T-helper 22 cell (primary cell): ENCODE measurements around the gene CDK5RAP1.
A peak's percentile ranks its signal among the peaks of the same experiment; 100 is the strongest.
"Not testable (repeated sequence)": the region's sequence is repeated elsewhere in the genome, so short reads cannot be mapped to it uniquely, and the experiment has no call there.

Experiments used
- DNase-seq: peaks from one replicate; pipeline ENCODE4 v3.0.0-alpha.2; 2020; ENCODE audit warnings: low read depth

CDK5RAP1 gene, protein sequence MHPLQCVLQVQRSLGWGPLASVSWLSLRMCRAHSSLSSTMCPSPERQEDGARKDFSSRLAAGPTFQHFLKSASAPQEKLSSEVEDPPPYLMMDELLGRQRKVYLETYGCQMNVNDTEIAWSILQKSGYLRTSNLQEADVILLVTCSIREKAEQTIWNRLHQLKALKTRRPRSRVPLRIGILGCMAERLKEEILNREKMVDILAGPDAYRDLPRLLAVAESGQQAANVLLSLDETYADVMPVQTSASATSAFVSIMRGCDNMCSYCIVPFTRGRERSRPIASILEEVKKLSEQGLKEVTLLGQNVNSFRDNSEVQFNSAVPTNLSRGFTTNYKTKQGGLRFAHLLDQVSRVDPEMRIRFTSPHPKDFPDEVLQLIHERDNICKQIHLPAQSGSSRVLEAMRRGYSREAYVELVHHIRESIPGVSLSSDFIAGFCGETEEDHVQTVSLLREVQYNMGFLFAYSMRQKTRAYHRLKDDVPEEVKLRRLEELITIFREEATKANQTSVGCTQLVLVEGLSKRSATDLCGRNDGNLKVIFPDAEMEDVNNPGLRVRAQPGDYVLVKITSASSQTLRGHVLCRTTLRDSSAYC

DNA sequence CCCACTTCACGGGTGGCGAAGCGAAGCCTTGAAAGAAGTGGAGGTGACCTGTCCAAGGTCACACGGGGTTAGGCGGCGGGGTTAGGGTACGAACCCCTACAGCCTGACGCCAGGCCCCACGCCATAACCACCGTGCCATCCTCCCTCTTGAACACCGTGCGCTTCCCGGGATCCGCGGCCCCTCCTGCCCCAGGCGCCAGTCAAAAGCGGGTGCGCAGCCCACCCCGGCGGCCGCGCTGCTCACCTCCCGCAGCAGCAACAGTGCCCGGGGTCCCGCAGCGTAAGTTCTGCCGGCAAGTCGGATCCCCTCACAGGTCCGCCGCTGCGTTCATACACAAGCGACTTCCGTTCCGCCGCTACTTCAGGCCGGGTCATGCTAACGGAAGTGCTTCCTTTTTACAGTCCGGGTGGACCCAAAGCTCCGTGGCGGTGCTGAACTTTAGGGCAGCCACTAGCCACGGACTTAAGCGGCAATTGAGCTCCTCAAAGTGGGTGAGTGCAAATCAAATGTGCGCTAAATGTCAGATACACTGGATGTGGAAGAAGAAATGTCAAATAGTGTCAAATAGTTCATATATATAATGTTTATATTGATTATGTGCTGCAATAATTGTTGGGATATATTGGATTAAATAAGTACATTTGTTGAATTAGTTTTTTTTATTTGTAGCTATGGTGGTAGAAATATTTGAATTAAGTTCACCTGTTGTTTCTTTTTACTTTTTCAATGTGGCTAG, at the start of gene CDK5RAP1:
CDK5RAP1 (minus strand) TSS at position 336 of the 737 bp plus-strand sequence. CDS start 4,455 bp downstream, outside the sequence.
- DNase-seq, result peak; percentile 72

DNA sequence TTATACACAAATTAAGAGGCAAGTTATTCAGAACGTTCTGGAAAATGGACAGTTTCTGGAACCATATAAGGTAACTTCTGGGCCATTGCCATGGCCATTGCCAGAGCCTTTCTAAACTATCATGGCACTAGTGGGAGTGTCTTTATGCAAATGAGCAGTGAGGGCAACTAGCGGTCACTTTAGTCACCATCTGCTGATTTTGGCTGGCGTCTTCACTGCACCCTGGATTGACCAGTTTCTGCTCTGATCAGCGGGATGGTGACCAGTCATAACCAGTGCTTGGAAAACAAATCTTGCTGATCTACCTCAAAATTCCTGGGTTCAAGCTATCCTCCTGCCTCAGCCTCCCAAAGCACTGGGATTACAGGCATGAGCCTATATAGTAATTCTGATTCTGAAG, 49.5 kb upstream of the CDK5RAP1 start:
- no peak for DNase-seq

DNA sequence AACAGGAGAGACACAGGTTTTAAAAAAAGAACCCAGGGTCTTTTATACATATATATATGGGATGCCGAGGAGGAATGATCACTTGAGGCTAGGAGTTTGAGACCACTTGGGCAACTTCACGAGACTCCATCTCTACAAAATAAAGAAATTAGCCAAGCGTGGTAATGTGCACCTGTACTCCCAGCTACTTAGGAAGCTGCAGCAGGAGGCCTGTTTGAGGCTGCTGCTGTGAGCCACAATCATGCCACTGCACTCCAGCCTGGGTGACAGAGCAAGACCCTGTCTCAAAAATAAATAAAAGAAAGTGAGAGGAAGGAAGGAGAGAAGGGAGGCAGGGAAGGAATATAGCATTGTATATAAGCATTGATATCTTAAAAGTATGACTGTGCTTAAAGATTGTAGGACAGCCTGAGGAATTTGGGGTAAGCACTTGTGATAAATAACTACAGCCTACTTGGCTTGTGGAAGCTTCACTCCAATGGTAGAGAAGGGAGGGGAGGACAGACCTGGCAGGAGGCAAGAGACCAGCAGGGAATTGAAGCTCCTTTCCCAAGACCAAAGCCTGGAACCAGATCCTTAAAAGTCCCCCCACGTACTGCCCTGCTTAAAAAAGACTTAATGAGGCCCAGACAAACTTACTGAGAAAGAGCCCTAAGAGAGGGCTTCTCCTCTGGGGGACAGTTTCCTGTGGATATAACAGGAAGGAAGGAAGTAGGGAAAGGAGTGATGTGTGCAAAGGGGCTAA, 44.7 kb upstream of the CDK5RAP1 start:
- no peak for DNase-seq

DNA sequence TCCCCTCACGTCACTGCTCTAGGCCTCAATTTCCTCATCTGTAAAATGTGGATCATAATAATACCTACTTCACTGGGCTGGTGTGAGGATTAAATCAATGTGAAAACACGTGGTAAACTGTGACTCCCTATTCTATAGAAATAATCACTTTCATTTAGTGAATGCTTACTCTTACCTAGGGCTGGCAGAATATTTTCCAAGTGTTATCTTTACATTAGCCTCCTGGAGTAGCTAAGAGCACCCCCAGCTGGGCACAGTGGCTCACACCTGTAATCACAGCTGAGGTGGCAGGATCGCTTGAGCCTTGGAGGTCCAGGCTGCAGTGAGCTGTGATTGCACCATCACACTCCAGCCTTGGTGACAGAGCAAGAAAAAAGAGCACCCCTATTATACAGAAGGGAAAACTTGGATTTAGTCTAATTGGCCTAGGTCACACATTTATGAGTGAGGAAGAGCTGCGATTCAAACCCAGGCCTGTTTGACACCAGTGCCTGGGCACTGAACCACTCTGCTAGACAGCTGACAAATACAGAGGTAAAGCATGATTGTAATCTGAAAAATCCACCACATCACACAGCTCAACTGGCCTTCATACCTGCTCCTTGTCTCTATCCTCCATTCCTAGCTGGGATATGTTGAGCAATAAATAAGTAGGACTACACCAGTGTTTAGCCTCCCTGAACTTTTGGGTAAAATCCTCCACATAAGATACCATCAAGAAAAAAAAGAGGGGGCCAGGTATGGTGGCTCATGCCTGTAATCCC, 43.7 kb upstream of the CDK5RAP1 start:
- peak; percentile 12 for DNase-seq

DNA sequence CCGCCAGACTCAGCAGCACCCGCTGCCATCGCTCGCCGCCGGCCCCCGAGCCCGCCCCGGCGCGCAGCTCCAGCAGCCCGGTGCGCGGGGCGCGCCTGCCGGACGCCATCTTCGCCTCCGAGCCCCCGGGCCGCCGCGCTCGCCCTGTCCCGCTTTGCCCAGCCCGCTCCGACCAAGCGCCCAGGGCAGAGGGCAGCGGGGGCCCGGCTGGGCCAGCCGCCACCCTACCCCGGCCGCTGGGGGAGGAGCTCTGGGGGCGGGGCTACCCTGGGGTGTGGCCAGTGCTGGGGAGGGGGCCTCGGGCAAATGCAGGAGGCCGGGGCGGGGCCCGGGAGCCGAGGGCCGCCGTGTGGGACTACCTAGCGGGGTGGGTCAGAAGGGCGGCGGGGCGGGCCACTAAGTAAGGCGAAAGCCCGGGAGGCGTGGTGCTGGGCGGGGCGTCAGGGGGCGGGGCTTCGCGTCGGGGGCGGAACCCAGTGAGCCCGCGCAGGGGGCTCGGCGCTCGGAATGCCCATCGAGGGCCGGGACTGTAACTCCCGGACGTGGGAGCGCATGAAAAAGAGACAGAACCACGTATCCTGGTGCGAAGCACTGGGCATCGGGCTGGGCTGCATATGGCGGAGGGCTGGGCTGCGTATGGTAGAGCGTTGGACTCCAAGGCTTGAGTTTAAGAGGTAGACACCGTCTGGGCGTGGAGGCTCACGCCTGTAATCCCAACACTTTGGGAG, 42.4 kb upstream of the CDK5RAP1 start, which contains the start of gene SNTA1:
SNTA1 (minus strand) TSS at position 252 of the 728 bp plus-strand sequence; CDS start at position 109, 143 bp downstream.
- peak; percentile 88 for DNase-seq

DNA sequence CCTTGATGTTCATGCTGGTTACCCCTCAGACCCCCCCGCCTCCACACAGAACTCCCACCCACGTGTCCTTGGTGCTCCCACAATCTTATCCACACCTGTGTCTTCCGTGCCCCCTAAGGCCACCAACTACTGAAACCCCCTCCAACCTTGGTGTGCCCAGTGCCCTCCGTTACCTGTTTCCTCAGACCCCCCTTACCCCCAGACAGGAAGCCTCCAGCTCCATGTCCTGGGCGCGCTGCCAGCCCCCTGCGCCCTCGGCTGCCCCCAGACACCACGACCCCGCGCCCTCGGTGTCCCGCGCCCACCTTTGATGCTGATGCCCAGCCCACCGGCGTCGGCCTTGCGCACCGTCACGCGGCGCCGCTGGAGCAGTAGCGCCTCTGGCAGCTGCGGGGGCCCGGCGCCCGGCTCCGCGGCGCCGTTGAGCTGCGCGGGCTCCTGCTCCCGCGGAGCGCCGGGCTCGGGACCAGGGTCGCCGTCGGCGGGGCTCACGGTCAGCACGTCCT, 41.7 kb upstream of the CDK5RAP1 start:
- DNase-seq, result no peak

DNA sequence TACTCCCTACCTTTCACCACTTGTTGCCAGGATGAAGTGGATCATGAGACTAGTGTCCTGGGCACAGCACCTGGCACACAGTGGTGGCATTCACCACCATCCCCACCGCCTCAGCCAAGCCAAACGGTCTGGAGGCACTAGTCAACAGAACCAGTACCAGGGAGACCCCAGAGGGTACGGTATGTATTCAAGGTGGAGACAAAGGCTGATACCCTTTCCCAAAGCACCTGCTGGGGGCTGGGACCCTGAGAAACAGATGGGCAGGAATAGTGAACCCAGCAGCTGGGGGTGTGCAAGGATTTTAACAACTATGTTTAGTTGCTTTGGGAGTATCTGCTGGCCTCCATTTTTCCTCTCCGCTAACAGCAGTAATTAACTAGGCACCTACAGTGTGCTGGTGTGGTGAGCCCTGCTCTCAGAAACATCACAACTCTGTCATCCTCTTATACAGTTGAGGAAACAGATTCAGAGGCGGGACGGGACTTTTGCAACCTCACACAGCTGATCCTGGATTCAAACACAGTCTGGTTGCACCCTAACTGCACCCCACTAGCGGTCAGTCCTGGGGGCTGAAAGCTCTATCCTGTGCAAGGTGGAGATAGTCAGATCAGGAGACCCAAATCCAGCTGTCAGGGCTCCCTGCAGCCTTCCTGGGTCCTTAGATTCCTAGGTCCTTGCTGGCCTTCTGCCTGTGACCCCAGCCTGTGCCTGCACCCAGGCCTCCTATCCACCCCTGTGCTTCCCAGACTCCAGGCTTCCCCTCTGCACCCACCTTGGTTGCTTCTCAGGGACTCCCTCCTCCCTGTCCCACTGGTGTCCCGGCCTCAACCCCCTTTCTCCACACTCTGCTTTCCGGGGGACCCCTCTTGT, 41.1 kb upstream of the CDK5RAP1 start:
- DNase-seq, result no peak

DNA sequence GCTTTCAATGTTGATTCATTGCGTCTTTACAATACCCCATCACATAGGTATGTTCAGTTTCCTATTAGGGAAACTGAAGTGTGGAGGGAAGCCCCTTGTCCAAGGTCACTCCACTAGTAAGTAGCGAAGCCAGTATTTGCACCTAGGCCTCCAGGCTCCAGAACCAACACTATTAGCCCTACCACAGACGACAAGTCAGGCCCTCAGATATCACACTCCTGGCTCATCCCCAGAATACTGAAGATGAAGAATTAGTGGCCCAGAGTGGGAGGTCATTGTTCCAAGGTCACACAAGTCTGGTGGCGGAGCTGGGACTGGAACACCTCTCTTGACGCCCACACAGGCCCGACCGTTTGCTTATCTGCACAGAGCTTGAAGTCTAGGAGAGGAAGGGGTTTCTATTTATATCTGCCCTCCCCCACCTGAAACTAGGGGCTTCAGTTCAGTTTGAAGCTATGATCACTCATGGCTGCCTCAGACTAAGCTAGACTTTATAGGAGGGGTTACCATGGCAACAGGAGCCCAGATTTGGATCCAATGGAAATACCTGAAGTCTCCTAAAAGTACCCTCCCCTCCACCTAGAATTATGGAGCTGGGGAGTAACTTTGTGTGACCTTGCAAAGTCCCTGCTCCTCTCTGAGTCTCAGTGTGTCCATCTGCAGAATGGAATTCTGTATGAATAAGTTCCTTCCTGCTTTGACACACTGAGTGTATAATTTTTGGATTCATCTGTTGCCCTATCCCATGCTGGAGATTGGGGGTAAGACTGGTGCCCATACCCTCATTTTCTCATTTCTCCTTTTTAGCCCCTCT, 40.0 kb upstream of the CDK5RAP1 start:
- DNase-seq, result no peak

DNA sequence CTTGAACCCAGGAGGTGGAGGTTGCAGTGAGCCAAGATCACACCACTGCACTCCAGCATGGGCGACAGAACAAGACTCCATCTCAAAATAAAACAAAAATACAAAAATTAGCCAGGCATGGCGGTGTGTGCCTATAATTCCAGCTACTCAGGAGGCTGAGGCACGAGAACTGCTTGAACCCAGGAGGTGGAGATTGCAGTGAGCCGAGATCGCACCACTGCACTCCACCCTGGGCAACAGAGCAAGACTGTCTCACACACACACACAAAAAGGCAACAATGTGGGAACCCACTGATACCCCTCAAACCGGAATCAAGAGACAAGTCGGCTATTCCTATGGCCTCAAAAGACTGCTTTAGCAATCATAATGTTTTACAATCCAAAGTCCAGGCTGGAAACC, 39.2 kb upstream of the CDK5RAP1 start:
- DNase-seq, result not testable (repeated sequence)

DNA sequence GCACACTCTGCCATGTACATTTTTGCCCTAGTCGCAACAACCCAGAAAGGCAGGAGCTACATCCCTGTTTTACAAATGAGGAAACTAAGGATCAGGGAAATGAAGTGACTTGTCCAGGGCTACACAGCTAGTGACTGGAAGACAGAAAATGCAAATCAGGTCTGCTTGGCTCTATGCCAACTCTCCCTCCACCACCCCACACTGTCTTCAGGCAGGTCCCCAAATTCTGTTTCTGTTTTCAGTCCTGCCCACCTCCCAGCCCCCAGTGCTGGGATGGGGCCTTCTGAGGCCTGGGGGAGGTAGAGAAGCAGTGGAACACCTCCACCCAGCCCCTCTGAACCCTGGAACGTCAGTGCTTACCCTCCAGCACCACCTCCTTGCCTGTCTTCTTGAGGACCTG, 37.2 kb upstream of the CDK5RAP1 start:
- no peak for DNase-seq

DNA sequence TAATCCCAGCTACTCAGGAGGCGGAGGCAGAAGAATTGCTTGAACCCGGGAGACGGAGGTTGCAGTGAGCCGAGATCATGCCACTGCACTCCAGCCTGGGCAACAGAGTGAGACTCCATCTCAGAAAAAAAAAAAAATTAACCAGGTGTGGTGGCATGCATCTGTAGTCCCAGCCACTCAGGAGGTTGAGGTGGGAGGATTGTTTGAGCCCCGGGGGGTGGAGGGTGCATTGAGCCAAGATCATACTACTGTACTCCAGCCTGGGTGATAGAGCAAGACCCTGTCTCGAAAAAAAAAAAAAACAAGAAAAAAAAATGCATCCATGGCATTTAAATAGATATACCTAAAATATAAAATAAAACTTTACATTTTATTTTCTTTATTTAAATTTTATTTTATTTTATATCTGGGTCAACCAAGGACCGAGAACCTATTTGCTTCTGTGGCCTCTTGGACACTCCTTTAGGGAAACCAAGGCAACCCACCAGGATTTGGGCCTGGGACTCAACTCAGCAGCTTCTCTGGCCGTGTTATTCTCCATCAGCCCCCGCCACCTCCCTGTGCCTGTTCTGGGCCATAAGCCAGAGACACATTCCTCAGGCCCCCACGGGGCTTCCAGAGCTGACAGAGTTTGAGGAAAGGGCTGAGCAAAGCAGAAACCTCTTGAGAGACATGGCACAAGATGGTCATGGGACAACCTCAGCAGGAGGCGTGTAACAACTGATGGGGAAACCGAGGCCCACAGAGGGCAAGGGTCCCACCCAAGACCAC, 36.0 kb upstream of the CDK5RAP1 start:
- no peak for DNase-seq

DNA sequence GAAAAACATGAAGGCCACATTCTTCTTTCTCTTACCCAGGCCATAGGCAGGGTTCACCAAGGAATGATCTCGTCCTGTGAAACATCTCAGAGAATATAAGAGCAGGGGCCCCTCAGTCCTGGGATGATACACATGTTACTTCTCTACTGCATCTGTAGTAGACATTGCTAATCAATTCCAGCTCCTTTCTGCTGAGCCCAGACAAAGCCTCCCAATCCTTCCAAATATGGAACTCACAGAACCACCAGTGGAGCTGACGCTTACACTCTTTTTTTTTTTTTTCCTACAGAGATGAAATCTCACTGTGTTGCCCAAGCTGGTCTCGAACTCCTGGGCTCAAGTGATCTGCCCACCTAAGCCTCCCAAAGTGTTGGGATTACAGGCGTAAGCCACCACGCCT, 33.1 kb upstream of the CDK5RAP1 start:
- DNase-seq, result no peak

DNA sequence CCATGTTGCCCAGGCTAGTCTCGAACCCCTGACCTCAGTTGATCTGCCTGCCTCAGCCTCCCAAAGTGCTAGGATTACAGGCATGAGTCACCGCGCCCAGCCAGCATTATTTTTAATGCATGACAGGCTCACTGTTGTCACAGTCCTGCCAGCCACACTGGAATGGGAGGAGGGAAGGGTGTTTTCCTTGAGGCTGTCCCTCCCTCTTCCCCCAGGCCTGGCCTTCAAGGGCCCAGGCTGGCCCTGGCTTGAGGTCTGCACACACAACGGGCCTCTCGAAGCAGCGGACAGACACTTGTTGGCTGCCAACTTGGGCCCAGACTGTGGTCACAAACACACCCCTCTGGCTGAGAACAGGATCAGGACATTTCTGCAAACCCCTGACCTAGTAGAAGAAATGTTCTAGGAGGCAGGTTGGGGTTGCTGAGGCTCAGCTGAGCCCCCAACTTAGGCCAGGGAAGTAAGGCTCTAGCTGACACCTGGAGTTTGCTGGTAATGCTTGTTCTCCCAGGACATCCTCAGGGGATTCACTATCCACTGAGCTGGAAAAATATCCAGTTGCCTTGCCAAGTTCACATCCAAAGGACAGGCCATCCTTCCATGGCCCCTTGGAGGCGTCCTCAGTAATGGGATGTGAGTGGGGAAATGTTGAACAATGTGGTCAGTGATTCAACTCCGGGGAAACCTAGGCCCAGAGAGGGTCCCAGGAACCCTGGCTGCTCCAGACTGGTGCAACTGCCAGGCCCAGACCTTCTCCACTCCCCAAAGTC, 32.3 kb upstream of the CDK5RAP1 start:
- no peak for DNase-seq

DNA sequence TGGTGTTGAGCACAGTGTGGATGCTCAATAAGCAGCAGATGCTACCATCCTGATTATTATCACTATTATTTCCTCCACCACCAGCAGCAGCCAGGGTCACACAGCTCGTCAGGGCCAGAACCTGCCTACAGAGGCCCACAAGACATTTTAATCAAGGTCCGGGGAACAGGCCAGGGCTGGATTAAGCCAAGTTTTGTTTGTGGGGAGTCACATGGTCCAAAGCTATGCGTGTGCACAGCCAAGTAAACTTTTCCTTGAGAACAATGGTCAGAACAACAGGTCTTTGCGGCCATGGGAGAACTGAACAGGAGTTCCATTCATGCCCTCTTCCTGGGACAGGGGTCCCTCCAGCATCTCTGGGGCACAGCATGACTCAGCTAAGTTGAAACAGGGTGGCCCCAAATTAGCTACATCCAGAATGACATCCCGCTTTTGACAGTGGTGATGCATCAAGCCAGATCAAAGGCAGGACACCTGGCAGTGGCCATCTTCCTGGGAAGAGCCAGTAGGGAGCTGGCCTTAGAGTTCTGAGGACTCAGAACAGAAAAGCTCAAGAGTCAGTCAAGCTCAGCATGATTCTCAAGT, 30.6 kb upstream of the CDK5RAP1 start:
- no peak for DNase-seq

DNA sequence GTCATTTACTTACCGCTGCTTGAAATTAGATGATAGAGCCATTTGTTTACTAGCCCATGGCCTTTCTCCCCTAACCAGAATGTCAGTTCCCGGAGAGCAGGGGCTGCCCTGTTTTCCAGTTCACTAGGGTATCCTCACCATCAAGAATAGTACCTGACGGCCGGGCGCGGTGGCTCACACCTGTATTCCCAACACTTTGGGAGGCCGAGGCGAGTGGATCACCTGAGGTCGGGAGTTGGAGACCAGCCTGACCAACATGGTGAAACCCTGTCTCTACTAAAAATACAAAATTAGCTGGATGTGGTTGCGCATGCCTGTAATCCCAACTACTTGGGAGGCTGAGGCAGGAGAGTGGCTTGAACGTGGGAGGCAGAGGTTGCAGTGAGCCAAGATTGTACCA, 22.6 kb upstream of the CDK5RAP1 start:
- not testable (repeated sequence) for DNase-seq

DNA sequence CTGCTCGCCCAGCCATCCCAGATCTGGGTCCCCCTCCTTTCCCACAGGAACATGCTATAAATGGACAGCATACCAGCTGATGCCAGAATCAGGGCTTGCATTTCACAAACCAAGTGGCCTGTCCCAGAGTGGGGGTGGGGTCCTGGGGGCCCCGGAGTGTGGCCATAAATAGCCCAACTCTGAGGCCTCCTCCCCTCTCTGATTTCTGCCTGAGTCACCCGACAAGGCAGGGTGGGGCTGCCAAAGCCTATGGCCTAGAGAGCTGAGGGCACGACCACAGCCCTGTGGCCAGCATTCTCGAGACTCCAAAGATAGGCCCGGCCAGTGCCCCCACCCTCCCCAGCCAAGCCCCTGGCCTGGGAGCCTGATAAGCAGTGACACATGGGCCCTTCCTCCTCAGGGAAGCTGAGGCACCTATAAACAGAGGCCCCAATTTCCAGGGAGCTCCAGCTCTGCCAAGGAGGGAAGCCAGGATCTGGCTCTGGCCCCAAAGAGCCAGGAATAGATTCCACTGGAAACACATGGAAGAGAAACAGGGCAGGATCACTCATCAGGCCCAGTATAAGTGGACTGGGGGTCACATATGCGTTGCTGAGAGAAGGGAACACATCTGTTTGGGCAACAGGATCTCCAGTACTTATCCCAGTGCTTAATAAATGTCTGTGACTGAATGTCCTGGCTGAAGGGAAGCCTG, 22.0 kb upstream of the CDK5RAP1 start:
- no peak for DNase-seq
